ENCODE results near the gene TAF1A.
A peak's percentile ranks its signal among the peaks of the same experiment; 100 is the strongest.
"Not testable (repeated sequence)": the region's sequence is repeated elsewhere in the genome, so short reads cannot be mapped to it uniquely, and the experiment has no call there.

TAF1A gene

DNA sequence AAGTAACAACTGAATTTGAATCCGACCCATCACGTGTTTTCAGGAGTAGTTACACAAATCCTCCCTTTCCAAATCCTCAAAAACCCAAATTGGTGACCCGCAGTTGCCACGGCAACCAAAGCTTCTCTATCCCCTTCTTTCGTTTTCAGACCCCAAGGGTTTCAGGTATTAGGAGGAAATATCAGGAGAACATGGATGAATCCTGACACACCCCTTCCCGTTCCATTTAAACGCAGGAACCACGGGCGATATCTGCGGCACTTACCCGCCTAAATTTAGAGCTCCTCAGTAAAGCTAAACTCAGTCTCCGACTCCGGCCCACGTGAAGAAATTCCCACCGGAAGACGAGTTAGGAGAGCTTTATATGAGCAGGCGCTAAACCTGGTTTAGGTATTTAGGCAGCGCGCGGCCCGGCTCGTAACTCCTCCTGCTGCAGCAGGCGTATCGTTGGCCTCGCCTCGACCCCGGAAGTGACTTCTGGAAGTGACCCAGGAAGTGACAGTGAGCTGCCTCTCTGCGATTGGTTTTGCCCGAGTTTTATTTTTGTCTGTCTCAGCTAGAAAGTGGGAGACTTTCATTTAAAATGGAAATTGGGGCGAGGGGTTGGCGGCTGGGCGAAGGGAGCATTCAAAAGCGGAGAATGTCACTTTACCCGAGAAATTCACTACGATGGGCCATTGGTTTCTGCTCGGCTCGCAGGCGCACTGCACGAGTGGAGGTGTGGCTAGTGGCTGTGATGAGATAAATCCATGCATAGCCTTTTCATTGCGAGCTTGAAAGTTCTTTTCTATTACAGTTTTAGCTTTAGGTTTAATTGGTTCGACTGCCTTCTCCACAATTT is at the start of gene TAF1A:
Gene TAF1A (minus strand): TSS at position 472 of the 841 bp plus-strand sequence.
- peak; percentile 88 for DNase-seq

DNA sequence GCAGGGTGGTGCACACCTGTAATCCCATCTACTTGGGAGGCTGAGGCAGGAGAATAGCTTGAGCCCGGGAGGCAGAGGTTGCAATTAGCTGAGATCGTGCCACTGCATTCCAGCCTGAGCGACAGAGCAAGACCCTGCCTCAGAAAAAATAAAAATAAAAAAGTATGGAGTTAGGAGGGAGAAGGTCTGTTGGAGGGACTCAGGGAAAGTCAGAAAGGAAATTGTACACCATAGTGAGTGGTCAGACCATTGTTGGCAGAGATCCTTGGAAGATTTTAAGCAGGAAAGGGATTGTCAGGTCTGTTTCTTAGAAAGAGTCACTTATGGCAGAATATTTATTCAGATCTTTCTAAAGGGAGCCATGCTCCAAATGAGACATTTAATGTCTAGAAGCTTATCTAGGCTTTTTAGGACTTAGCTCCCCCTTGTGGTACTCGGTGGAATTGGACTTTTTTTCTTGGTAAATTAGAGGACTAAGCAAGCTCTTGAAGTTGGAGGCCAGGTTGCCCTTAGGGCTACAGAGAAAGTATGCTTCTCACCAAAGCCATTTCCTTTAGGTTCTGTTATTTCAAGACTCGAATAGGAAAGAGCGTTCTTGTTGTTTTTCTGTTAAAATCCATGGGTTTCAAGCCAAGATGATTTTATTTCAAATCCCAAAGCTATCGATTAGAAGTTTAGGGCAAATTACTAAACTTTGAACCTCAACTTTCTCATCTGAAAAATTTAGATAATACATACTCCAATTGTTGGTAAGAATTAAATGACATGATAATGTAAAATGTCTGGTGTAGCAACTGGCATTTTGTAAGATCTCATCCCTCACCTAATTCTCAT is 44.7 kb upstream of the TAF1A start:
- DNase-seq, result peak; percentile 43

DNA sequence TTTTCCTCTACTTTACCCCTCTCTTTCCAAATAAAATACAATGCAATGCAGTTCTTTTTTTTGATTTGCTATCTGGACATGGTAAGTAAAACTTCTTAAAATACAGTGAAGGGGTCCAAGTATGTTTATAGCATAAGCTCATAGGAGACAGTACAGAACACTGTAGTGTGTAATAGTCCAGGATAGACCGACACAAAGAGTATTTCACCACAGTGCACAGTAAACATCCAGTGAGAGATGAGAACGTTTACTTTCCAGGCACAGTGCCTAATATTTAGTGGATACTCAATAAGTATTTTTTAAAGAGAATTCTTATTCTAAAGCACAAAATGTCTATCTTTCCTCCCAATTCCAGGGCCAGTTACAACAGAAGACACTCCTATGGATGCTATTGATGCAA is 43.0 kb upstream of the TAF1A start:
- no peak for DNase-seq

- no peak for DNase-seq
These were observed 42.0 kb upstream of the TAF1A start for GRCh38 chr1:222631611-222632208.

DNA sequence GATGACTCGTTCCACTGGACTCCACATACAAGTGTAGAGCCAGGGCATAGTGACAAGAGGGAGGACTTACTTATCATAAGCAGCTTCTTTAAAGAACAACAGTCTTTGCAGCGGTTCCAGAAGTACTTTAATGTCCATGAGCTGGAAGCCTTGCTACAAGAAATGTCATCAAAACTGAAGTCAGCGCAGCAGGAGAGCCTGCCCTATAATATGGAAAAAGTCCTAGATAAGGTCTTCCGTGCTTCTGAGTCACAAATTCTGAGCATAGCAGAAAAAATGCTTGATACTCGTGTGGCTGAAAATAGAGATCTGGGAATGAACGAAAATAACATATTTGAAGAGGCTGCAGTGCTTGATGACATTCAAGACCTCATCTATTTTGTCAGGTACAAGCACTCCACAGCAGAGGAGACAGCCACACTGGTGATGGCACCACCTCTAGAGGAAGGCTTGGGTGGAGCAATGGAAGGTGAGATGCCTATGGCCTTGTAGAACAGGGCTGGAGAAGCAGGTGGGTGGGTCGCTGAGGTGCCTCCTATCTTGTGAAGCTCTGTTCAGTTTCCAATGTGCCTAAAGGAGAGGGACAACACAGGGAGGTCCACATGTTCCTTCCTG is 40.3 kb upstream of the TAF1A start:
- DNase-seq, result no peak

DNA sequence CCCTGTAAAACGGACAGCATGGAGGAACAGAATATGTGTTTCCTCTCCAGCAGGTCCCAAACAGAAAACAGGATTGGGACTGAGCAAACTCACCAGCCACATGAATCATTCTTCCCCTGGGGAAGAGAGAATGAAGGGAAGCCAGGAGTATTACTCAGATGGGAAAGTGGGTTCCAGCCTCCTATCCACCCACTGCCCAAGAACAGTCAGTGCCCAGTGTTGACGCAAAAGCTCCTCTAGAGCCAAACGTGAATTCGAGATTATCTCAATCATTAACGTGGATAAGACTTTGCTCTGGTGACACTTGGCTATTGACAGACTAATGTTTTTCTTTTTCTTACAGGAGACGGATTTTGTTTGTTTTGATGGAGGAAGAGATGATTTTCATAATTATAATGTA is 37.5 kb upstream of the TAF1A start:
- no peak for DNase-seq

GRCh38 chr1:222624214-222624613 is 34.5 kb upstream of the TAF1A start:
- DNase-seq, result no peak

GRCh38 chr1:222623458-222623857 is 33.7 kb upstream of the TAF1A start:
- DNase-seq, result no peak

- no peak for DNase-seq
These were observed 33.0 kb upstream of the TAF1A start for GRCh38 chr1:222622765-222623164.

- no peak for DNase-seq
These were observed 30.8 kb upstream of the TAF1A start for GRCh38 chr1:222620566-222620965.

- DNase-seq, result no peak
These were observed 29.3 kb upstream of the TAF1A start for GRCh38 chr1:222618880-222619596.

GRCh38 chr1:222618001-222618879 is 28.5 kb upstream of the TAF1A start, which contains the start of gene MIA3:
Gene MIA3, plus strand, starts transcription at chr1:222618097. Its CDS starts 14 bp downstream, at chr1:222618111.
- peak; percentile 32 for DNase-seq

- DNase-seq, result peak; percentile 92
These were observed 27.7 kb upstream of the TAF1A start for GRCh38 chr1:222617367-222617951.

GRCh38 chr1:222616525-222616924 is 26.8 kb upstream of the TAF1A start:
- DNase-seq, result no peak

DNA sequence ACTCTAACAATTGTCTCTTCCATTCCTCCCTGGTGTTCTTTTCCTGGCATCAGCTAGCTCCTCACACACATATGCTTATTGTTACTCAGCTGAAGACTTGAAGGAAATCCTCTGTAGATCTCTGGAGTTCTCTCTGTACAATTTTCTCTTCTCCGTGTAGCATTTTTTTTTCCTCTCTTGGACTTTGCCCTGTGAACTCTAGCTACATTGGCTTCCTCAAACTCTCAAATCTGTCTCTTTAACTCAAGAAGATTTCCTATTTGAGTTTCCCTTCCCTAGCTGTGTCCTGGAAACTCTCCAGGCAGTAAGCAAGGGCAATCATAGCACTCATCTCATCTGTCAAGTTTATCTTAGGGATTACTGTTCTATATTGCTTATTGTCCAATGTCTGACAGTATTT is 23.9 kb upstream of the TAF1A start:
- no peak for DNase-seq

DNA sequence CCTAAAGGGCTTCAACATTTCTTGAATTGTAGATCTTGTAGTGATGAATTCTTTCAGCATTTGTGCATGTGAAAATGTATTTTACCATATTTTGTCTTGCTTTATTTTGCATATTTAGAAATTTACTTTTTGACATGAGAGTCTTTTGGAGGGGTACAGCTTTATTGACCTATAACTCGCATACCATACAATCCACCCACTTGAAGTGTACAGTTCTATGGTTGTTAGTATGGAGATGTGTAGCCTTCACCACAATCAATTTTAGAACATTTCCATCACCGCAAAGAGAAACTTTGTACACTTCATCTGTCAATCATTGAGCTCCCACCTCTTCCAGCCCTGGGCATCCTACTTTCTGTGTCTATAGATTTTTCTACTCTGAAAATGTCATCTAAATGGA is 21.0 kb upstream of the TAF1A start:
- DNase-seq, result no peak

DNA sequence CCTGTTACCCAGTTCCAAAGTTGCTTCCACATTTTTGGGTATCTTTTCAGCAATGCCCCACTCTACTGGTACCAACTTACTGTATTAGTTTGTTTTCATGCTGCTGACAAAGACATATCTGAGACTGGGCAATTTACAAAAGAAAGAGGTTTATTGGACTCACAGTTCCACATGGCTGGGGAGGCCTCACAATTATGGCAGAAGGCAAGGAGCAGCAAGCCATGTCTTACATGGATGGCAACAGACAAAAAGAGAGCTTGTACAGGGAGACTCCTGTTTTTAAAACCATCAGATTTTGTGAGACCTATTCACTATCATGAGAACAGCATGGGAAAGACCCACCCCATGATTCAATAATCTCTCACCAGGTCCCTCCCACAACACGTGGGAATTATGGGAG is 19.4 kb upstream of the TAF1A start:
- DNase-seq, result not testable (repeated sequence)

DNA sequence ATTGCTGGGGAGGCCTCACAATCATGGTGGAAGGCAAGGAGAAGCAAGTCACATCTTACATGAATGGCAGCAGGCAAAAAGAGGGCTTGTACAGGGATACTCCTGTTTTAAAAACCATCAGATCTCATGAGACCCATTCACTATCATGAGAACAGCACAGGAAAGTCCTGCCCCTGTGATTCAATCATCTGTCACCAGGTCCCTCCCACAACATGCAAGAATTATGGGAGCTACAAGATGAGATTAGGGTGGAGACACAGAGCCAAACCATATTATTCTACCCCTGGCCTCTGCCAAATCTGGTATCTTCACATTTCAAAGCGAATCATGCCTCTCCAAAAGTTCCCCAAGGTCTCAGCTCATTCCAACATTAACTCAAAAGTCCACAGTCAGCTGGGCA is 17.0 kb upstream of the TAF1A start:
- DNase-seq, result no peak

DNA sequence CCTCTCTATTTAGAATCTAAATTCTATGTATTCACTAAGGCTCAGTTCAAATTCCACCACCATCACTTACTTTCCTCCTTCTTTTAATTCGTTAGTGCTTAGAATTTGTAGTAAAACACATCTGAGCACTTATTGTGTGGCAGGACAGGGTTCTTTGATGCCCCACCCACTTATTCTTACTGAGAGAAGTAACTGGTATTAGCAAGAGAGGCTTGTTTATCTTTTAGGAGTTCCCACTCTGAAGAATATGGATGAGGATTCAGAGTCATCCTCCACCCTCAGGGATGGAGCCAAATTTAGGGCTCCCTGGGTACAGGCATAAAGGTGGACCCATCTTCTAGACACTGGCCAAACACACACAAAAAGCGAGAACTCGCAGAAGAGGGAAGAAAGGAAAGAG is 11.5 kb upstream of the TAF1A start:
- DNase-seq, result no peak

DNA sequence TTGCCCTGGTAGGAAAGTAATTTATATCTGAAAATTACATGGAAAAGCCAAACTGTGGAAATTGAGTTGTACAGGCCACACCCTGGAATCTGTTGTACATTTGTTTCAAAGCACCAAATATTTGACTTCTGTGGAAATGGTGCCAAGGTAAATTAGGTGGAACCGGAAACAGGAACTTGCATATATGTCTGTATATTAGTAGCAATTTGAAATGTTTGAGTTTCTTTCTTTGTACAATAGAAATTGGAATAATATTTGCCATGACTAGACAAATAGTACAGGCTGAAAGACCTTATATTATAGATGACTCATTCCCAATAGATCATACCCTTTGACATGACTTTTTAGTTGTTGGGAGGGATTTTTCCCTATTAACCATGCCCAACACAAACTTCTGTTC is 10.5 kb upstream of the TAF1A start:
- no peak for DNase-seq

DNA sequence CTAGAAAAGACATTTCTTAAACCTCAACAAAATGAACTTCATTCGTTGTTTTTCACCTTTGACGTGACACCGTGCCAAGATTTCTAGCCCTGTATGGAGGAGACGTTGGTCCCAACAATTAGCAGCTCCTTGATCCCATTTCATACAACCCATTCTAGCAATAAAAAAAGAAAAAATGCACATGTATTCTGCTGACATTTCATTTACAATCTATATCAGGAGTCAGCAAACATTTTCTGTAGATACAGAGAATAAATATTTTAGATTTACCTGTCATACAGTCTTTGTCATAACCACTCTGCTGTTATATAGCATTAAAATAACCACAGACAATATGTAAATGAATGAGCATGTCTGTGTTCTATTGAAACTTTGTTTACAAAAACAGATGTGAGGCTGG is 7.0 kb upstream of the TAF1A start:
- no peak for DNase-seq

Measured in stimulated activated CD4-positive, alpha-beta T cell treated with anti-CD3 and anti-CD28 coated beads, Interleukin-1b, Interleukin-23, amount 100 ng/mL, for 48 hours (primary cell).